Endothelial cell of umbilical vein (primary cell): ENCODE data around the gene TICAM2. TPM values are rescaled to one million over a fixed set of nuclear protein-coding genes. Genes with fewer than 3 reads are reported as not detected.

ENCODE experiments used
- BruUV-seq: library from RNA; stranded (reverse); fragments of 400-500 nt; replicated peaks from 2 replicates; lab custom pipeline; 2021; lab: Mats Ljungman, UMichigan
- CTCF ChIA-PET: fragments of 300-600, 350-600 bp; sonication (Branson Sonifier 250); formaldehyde crosslinking; loops from one replicate; lab custom pipeline; 2021; ENCODE audit warnings: antibody characterized with exemption, inconsistent platforms; lab: Charles Lee
- POLR2A ChIA-PET: fragments of 300-600, 350-600 bp; sonication (Branson Sonifier 250); formaldehyde crosslinking; loops from one replicate; lab custom pipeline; 2021; ENCODE audit warnings: antibody characterized with exemption, inconsistent platforms; lab: Charles Lee
- DNase-seq: peaks from one replicate; pipeline ENCODE4 v3.0.0-alpha.2; 2011; ENCODE audit warnings: low read depth, low spot score
- FAIRE-seq: peaks from 2 replicates; lab custom pipeline; 2011; peaks lifted over from hg19 to GRCh38; lab: Jason Lieb, UNC
- H2AFZ ChIP-seq: 2 replicates; pipeline ENCODE4 v1.6.0; 2012; ENCODE audit warnings: low read depth, low read length, control low read depth, inconsistent platforms
- H3K27ac ChIP-seq: 2 replicates; pipeline ENCODE4 v1.5.1; 2011; ENCODE audit warnings: low read depth, mild to moderate bottlenecking, control low read depth, low read length, moderate library complexity; ENCODE audit not compliant: insufficient read depth
- H3K27me3 ChIP-seq, 2 experiments: 2 replicates each; pipeline versions ENCODE4 v1.6.0 to v1.6.1; 2011; ENCODE audit warnings: low read length in 2 of 2, mixed read lengths in 1 of 2; ENCODE audit not compliant: control insufficient read depth in 2 of 2, insufficient read depth in 2 of 2
- H3K36me3 ChIP-seq, 2 experiments: 2 replicates in 1 of 2; 3 replicates in 1 of 2; pipeline ENCODE4 v1.5.1; 2011; ENCODE audit warnings: low read length in 2 of 2, mild to moderate bottlenecking in 1 of 2, moderate library complexity in 1 of 2; ENCODE audit not compliant: control insufficient read depth in 2 of 2, insufficient read depth in 2 of 2; ENCODE audit errors: extremely low read depth in 1 of 2
- H3K4me1 ChIP-seq: 3 replicates; pipeline ENCODE4 v1.5.1; 2011; ENCODE audit warnings: mild to moderate bottlenecking, low read length; ENCODE audit not compliant: control insufficient read depth, insufficient read depth; ENCODE audit errors: extremely low read depth
- H3K4me2 ChIP-seq: 2 replicates; pipeline ENCODE4 v1.6.1; 2011; ENCODE audit warnings: low read length, control low read depth, mixed read lengths; ENCODE audit not compliant: insufficient read depth
- H3K4me3 ChIP-seq, 3 experiments: fragments of 200-600 bp in 1 of 3; sonication (generic), shearing (Covaris generic) in 1 of 3; replicated peaks in 1 of 3; 2 replicates each; pipeline ENCODE4 v1.5.1; 2011 to 2016; ENCODE audit warnings: control low read depth in 3 of 3, low read length in 3 of 3, mild to moderate bottlenecking in 2 of 3, inconsistent platforms in 1 of 3, low read depth in 1 of 3, moderate library complexity in 1 of 3; ENCODE audit not compliant: insufficient read depth in 1 of 3
- H3K79me2 ChIP-seq: 2 replicates; pipeline ENCODE4 v1.6.0; 2012; ENCODE audit warnings: low read length, inconsistent platforms; ENCODE audit not compliant: control insufficient read depth, insufficient read depth
- H3K9ac ChIP-seq: replicated peaks from 2 replicates; pipeline ENCODE3; 2011; ENCODE audit warnings: low read length, control low read depth; ENCODE audit not compliant: insufficient read depth; ENCODE audit errors: extremely low read depth
- H3K9me1 ChIP-seq: replicated peaks from 3 replicates; pipeline ENCODE4 v1.6.0; 2011; ENCODE audit warnings: mild to moderate bottlenecking, low read length; ENCODE audit not compliant: control insufficient read depth, insufficient read depth; ENCODE audit errors: extremely low read depth
- H3K9me3 ChIP-seq: replicated peaks from 2 replicates; pipeline ENCODE4 v1.5.1; 2012; ENCODE audit warnings: low read length, inconsistent platforms; ENCODE audit not compliant: control insufficient read depth, insufficient read depth
- H4K20me1 ChIP-seq: replicated peaks from 2 replicates; pipeline ENCODE3; 2011; ENCODE audit warnings: mild to moderate bottlenecking, low read length; ENCODE audit not compliant: control insufficient read depth, insufficient read depth; ENCODE audit errors: extremely low read depth
- CTCF ChIP-seq, 2 donors: IDR thresholded peaks; 1 replicate in 1 of 2; 2 replicates in 1 of 2; pipeline ENCODE4 v1.5.1; 2011; ENCODE audit warnings: low read length in 2 of 2, mild to moderate bottlenecking in 2 of 2, moderate library complexity in 2 of 2, control low read depth in 1 of 2, inconsistent platforms in 1 of 2, low read depth in 1 of 2; ENCODE audit not compliant: insufficient read depth in 1 of 2; ENCODE audit errors: extremely low read depth in 1 of 2
- EZH2 ChIP-seq: IDR thresholded peaks from 2 replicates; pipeline ENCODE4 v1.6.1; 2012; ENCODE audit warnings: borderline replicate concordance, low read depth, mild to moderate bottlenecking, moderate library complexity, low read length, inconsistent platforms; ENCODE audit not compliant: severe bottlenecking
- FOS ChIP-seq: IDR thresholded peaks from 2 replicates; pipeline ENCODE4 v1.6.1; 2011; ENCODE audit warnings: mild to moderate bottlenecking, low read length, moderate library complexity, borderline replicate concordance; ENCODE audit not compliant: insufficient read depth
- GATA2 ChIP-seq: IDR thresholded peaks from 2 replicates; pipeline ENCODE4 v1.7.0; 2011; ENCODE audit warnings: low read depth, mild to moderate bottlenecking, moderate library complexity, mixed read lengths, low read length; ENCODE audit not compliant: insufficient read length, insufficient read depth
- JUN ChIP-seq: IDR thresholded peaks from 2 replicates; pipeline ENCODE4 v1.6.1; 2011; ENCODE audit warnings: borderline replicate concordance, low read depth; ENCODE audit not compliant: insufficient read length, insufficient read depth
- MAX ChIP-seq: IDR thresholded peaks from 2 replicates; pipeline ENCODE4 v1.6.1; 2011; ENCODE audit not compliant: insufficient read depth, insufficient read length
- MYC ChIP-seq: IDR thresholded peaks from one replicate; pipeline ENCODE4 v1.6.1; 2011; ENCODE audit warnings: mild to moderate bottlenecking, low read depth, low read length
- POLR2A ChIP-seq: IDR thresholded peaks from 2 replicates; pipeline ENCODE4 v1.6.1; 2012; ENCODE audit warnings: low read depth, mild to moderate bottlenecking, control low read depth, low read length
- POLR2AphosphoS5 ChIP-seq: IDR thresholded peaks from 2 replicates; pipeline ENCODE4 v1.6.1; 2012; ENCODE audit warnings: low read depth, mild to moderate bottlenecking, control low read depth, low read length, moderate library complexity; ENCODE audit not compliant: insufficient read depth
- dilution Hi-C: fragments of 300-500 bp; cut with MboI; formaldehyde crosslinking; loops from one replicate; pipeline ENCODE4 v1.15.0; 2019; ENCODE audit warnings: low sequenced_read_pairs; ENCODE audit not compliant: extremely low pct_ligation_motif_present
- intact Hi-C: fragments of 100-400 bp; cut with micrococcal nuclease; formaldehyde crosslinking; loops from one replicate; pipeline ENCODE4 v1.10.0; 2022
- polyA plus RNA-seq, 4 experiments: library from polyadenylated mRNA; depleted of rRNA in 3 of 4; stranded (reverse) in 3 of 4; unstranded in 1 of 4; fragments of >200 nt; gene quantifications; 2 replicates each; pipeline versions ENCODE4 v1.2.1 to v1.2.3, GENCODE V29; 2011 to 2012; ENCODE audit warnings: missing spikeins in 1 of 4
- total RNA-seq: library from RNA; stranded (reverse); gene quantifications from 2 replicates; pipeline ENCODE4 v1.2.3, GENCODE V29; 2021

Gene TICAM2
- total and polyA plus RNA-seq, 2 donors (not counting 3 experiments of a cell fraction or from before 2014, with no cell fraction given) = 0.18 to 3.5 TPM

GRCh38 chr5:115585265-115585664 lies 17.0 kb downstream of the TICAM2 start:
- Histone ChIP-seq H3K4me2 (no peak overlapping the region), H3K79me2 (no peaks in the 10 kb centered on the region), H3K27me3 (no peaks in the 10 kb centered on the region), H3K9me1 (no peaks in the 10 kb centered on the region), H3K36me3 (no peaks in the 10 kb centered on the region), H3K4me1 (peaks cover 4% of the 10 kb centered on the region), H2AFZ (no peak overlapping the region), H3K9ac (no peak overlapping the region), H4K20me1 (no peaks in the 10 kb centered on the region), H3K9me3 (no peaks in the 10 kb centered on the region), H3K4me3 (no peak overlapping the region), H3K27ac (no peak overlapping the region)
- CTCF ChIA-PET = interaction anchor here (0.7 to 3.8 kb wide), 4 partner anchors 11 to 276 kb away, joined by 3 to 33 read pairs (median 4); no protein-coding TSS in a partner anchor
- POLR2A ChIA-PET = no interaction called here
- intact Hi-C loops = loop anchor here (5.0 to 10.0 kb wide), 3 partner anchors 123 to 488 kb away; no protein-coding TSS in a partner anchor
- BruUV-seq = no TSS peak
- TF ChIP-seq JUN (no peak), FOS (no peak), POLR2A (no peak), MAX (no peak), CTCF (IDR thresholded peaks at IDR 0.05; ENCODE audit: extremely low read depth in 1 of 2, insufficient read depth in 1 of 2, low read depth in 1 of 2, low read length in 2 of 2) (no peak), GATA2 (no peak), MYC (no peak), EZH2 (no peak), POLR2AphosphoS5 (no peak)
- no peak for DNase-seq
- FAIRE-seq = no peak
- dilution Hi-C loops = no loop called here
